Measurements from ENCODE around the gene EPHB3.
A peak's percentile ranks its signal among the peaks of the same experiment; 100 is the strongest.

Gene EPHB3

GRCh38 chr3:184543843-184544512 is 17.6 kb upstream of the EPHB3 start:
- peak; percentile 72 for DNase-seq

GRCh38 chr3:184544513-184544861 is 17.1 kb upstream of the EPHB3 start:
- DNase-seq, result no peak

- DNase-seq, result no peak
Observed at GRCh38 chr3:184545769-184546168, 15.8 kb upstream of the EPHB3 start.

GRCh38 chr3:184546252-184546651 is 15.3 kb upstream of the EPHB3 start:
- no peak for DNase-seq

- no peak for DNase-seq
Observed at GRCh38 chr3:184549796-184550577, 11.6 kb upstream of the EPHB3 start.

- DNase-seq, result no peak
Observed at GRCh38 chr3:184551103-184551502, 10.5 kb upstream of the EPHB3 start.

- DNase-seq, result no peak
Observed at GRCh38 chr3:184551614-184552256, 9.8 kb upstream of the EPHB3 start.

GRCh38 chr3:184552296-184552695 is 9.3 kb upstream of the EPHB3 start:
- DNase-seq, result no peak

- no peak for DNase-seq
Observed at GRCh38 chr3:184552863-184553262, 8.7 kb upstream of the EPHB3 start.

- no peak for DNase-seq
Observed at GRCh38 chr3:184553385-184553784, 8.2 kb upstream of the EPHB3 start.

GRCh38 chr3:184554461-184554860 is 7.1 kb upstream of the EPHB3 start:
- no peak for DNase-seq

GRCh38 chr3:184556582-184557347 is 4.8 kb upstream of the EPHB3 start:
- DNase-seq, result no peak

- no peak for DNase-seq
Observed at GRCh38 chr3:184557348-184557950, 4.1 kb upstream of the EPHB3 start.

- no peak for DNase-seq
Observed at GRCh38 chr3:184558726-184559125, 2.9 kb upstream of the EPHB3 start.

- no peak for DNase-seq
Observed at GRCh38 chr3:184559336-184559735, 2.2 kb upstream of the EPHB3 start.

- no peak for DNase-seq
Observed at GRCh38 chr3:184560531-184560930, 1.1 kb upstream of the EPHB3 start.

GRCh38 chr3:184561913-184562877 is 610 bp downstream of the EPHB3 start:
- no peak for DNase-seq

- no peak for DNase-seq
Observed at GRCh38 chr3:184562878-184563560, 1.4 kb downstream of the EPHB3 start.

- no peak for DNase-seq
Observed at GRCh38 chr3:184563561-184563925, 2.0 kb downstream of the EPHB3 start.

GRCh38 chr3:184563941-184564684 is 2.5 kb downstream of the EPHB3 start:
- no peak for DNase-seq
